Epidermal melanocyte (primary cell): ENCODE measurements around the gene BMAL2.

Experiments
- DNase-seq: peaks from one replicate; pipeline ENCODE4 v3.0.0; 2011; ENCODE audit warnings: low spot score; ENCODE audit not compliant: insufficient read length

Gene BMAL2

GRCh38 chr12:27355979-27356378 lies 23.3 kb downstream of the BMAL2 start:
- DNase-seq = no peak

- no peak for DNase-seq
These were observed 27.1 kb downstream of the BMAL2 start for GRCh38 chr12:27359578-27360340.

- no peak for DNase-seq
These were observed 28.7 kb downstream of the BMAL2 start for GRCh38 chr12:27361372-27361771.

DNA sequence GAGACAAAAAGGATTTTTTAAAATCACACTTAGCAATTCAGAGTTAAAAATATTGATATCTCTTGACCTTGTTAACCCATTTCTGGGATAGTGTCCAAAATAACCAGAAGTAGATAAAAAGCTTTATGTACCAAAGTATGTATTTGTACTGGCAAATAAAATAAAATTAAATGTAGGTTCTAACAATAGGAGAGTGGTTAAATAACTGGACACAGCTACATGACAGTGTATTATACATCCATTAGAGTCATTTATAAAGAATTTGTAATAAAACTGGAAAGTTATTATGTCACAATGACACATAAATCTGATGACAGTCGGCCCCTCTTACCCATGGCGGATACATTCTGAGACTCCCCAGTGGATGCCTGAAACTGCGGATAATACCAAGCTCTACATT lies 34.0 kb downstream of the BMAL2 start:
- DNase-seq = no peak

GRCh38 chr12:27367078-27367477 lies 34.4 kb downstream of the BMAL2 start:
- DNase-seq = no peak

- DNase-seq = no peak
These were observed 49.6 kb downstream of the BMAL2 start for GRCh38 chr12:27382171-27382795.
